Measurements from ENCODE around the gene RNF213.

DNA sequence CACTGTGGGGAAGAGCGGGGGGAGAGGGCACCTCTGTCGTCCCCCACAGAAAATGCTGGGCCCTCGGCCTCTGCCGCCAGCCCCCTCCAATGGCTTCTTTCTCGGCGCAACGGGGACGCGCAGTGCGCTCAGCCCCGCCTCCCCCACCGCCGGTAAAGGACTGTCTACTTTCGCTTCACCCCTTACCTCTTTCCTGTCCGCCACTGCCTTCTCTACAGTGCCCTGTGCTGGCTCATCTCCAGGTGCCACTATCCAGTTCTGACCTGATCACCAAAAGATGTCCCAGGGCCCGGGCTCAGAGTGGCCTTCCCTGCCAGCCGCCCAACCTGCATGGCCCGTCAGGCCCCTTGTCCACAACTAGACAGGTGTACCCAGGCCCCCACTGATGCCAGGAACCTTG, 161.6 kb downstream of the RNF213 start:
- no peak for TF ChIP-seq EZH2 (IDR thresholded peaks at IDR 0.05; ENCODE audit: low read length, unreplicated experiment)
- TF ChIP-seq, protein P1, sequence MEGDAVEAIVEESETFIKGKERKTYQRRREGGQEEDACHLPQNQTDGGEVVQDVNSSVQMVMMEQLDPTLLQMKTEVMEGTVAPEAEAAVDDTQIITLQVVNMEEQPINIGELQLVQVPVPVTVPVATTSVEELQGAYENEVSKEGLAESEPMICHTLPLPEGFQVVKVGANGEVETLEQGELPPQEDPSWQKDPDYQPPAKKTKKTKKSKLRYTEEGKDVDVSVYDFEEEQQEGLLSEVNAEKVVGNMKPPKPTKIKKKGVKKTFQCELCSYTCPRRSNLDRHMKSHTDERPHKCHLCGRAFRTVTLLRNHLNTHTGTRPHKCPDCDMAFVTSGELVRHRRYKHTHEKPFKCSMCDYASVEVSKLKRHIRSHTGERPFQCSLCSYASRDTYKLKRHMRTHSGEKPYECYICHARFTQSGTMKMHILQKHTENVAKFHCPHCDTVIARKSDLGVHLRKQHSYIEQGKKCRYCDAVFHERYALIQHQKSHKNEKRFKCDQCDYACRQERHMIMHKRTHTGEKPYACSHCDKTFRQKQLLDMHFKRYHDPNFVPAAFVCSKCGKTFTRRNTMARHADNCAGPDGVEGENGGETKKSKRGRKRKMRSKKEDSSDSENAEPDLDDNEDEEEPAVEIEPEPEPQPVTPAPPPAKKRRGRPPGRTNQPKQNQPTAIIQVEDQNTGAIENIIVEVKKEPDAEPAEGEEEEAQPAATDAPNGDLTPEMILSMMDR (conservative IDR thresholded peaks at IDR 0.05; ENCODE audit: low read depth, low read length) = no peak
